HG02981 (cell line): ENCODE measurements around the gene TSKU.

Experiments
- ATAC-seq: cut with Tn5 transposase; IDR thresholded peaks from one replicate; pipeline ENCODE4 v1.9.1; 2021; ENCODE audit warnings: mild to moderate bottlenecking, moderate library complexity; ENCODE audit not compliant: unreplicated experiment

TSKU gene

DNA sequence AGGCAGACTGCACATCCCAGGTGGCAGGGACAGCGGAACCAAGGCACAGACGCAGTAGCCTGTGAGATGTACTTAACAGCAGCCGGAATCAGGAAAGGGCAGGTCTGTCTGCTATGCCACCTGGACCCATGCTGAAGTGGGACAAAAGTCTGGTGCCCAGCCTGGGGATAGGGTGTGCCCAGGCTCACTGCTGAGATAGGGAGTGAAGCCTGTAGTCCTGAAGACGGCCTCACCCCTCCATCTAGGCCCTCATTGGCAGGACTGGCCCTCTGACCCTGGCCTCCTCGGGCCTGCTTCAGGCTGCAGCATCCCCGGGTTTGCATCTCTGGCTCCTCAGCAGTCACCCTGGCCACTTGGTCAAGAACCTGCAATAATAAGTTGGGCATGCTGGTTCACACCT lies 32.4 kb upstream of the TSKU start:
- ATAC-seq, result no peak

DNA sequence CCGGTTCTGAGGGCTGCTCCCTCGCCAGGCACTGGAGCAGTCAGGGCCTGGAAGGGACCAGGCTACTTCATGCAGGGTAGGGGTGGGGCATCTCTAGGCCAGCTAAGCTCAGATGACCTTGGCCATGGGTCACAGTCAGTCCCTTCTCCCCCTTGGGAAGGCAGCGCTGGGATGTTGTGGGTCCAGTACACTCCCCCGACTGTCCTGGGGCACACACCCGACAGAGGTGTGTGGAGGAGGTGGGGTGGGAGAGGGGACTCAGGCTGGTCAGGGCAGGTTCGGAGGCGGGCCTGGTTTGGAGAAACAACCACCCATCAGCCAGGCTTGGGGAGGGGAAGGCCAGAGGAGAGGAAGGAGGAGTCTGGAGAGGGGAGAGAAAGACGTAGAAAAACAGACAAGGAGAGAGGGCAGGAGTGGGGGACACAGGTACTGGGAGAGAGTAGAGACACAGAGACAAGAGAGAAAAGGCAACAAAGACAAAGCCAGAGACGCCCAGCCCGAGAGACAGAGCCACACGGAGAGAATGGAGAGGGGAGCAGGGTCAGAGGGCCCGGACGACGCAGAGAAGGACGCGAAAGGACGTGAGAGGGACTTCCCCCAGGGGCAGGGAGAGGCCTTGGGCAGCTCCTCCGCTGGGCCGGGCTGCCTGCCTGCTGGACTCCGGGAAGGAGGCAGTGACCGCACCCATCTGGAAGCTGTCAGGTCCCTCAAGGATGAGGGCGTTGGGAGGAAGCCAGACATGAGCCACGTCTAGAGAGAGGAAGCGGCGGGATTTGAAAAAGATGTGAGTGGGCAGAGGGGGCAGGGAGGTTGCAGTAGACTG lies 30.6 kb upstream of the TSKU start:
- no peak for ATAC-seq

GRCh38 chr11:76753449-76753848 lies 29.7 kb upstream of the TSKU start:
- ATAC-seq, result no peak

- no peak for ATAC-seq
Measured at GRCh38 chr11:76753950-76754349, 29.2 kb upstream of the TSKU start.

- ATAC-seq, result no peak
Measured at GRCh38 chr11:76756341-76756741, 26.8 kb upstream of the TSKU start.

DNA sequence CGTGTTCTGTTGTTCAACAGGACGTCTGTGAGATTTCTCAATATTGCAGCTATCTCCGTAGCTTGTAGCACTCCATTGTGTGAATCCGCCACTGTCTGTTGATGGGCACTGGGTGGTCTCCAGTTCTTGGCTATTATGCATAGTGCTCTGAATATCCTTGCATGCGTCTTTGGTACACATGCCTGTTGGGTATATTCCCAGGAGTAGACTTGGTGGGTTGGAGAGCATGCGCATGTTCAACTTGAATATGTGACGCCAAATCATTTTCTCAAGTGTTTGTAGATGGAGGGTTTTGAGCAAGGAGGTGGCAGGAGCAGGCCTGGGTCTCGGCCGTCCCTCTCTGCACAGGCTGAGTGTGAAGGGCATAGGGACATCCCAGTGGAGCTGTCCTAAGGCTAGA lies 24.8 kb upstream of the TSKU start:
- no peak for ATAC-seq

GRCh38 chr11:76759092-76759491 lies 24.1 kb upstream of the TSKU start:
- no peak for ATAC-seq

DNA sequence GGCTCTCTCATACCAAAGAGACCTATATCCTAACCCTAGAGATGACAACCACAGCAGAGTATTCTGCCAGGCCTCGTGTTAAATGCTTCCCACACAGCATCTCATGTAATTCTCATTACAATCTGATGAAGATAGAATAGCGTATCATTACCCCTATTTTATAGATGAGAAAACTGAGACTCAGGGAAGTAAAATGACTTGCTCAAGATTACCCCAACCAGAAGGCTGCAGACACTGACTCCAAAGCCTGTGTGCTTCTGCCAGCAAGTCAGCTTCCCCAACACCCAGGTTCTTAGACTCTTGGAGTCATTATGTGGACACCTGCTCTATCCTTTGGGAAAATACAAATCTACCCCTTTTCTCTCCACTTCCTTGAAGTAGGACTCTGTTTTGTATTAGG lies 23.6 kb upstream of the TSKU start:
- no peak for ATAC-seq

DNA sequence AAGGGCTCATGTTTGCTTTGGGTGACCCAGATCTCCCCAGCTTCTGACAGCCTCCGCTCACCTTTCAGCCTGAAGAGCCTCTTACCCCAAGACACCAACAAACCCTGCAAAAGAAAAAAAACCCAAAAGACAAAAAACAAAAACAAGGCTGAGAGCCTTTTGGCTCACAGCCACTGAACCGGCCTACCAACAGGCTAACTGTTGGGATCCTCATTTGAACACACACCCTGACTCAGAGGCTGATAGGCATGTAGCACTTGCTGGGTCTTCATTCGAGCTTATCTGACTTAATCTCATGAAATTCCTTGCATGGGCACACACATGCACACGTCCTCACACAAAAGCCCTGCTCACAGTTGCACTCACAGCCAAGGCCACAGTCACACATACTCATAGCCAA lies 22.9 kb upstream of the TSKU start:
- ATAC-seq, result no peak

- ATAC-seq, result no peak
Measured at GRCh38 chr11:76761718-76762355, 21.3 kb upstream of the TSKU start.

GRCh38 chr11:76762356-76762752 lies 20.8 kb upstream of the TSKU start:
- no peak for ATAC-seq

DNA sequence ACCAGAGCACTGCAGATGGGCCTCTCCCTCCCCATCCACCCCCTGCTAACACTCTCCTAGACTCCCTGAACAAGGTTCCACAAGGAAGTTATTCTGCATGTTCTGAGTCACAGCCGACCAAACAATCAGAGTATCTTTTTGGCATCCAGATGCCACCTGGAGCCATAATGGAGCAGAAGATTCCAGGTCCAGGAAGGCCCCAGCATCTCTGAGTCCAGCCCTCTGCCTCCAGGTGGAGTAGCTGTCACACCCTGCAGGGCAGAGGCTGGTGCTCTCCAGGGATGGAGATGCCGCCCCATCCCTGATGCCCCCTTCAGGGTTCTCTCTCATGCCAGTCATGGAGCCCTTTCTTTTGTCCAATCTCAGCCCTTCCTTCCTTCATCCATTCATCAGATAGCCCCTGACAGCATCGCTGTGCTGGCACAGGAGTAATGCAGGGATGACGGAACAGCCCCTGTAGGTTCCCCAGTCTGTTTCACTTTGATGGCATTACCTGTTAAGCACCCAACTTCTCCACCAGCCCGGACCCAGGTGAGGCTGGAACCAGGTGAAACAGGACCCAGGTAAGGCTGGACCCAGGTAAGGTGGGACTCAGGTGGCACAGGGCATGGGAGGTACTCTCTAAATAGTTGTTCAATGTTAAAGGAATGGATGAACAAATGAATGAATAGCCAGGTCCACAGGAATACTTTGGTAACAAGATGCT lies 20.1 kb upstream of the TSKU start:
- ATAC-seq, result no peak

DNA sequence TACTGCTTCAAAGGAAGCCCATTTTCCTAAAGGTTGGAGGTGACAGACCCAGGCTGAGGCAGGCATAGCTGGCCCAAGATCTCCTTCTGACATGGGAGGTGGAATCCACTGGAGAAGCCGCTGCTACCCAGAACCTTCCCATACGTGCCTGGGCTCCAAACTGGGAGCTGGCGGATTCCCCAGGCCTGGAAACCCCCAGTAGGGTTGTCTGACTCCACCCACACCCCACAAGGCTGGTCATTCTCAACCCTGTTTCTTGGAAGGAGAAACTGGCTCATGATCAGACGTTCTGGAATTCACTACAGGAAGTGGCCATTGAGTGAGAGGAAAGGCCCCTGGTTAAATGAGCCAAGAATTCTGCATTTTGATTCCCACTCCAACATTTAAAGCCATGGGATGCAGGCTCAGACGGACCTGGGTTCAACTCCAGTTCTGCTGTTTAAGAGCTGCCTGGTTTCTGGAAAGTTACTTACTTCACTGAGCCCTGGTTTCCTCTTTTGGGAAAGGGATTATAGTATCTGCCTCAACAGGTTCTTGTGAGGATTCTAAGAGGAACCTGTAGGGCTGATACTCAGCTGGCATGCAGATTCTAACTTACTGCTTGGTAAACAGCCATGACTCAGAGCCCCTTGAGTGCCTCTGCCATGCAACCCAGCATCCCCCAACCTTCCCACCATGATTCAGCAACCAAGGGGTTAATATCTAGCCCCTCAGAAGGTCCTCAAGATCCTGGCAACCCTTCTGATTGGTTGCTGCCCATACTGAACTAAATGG lies 19.4 kb upstream of the TSKU start:
- no peak for ATAC-seq

DNA sequence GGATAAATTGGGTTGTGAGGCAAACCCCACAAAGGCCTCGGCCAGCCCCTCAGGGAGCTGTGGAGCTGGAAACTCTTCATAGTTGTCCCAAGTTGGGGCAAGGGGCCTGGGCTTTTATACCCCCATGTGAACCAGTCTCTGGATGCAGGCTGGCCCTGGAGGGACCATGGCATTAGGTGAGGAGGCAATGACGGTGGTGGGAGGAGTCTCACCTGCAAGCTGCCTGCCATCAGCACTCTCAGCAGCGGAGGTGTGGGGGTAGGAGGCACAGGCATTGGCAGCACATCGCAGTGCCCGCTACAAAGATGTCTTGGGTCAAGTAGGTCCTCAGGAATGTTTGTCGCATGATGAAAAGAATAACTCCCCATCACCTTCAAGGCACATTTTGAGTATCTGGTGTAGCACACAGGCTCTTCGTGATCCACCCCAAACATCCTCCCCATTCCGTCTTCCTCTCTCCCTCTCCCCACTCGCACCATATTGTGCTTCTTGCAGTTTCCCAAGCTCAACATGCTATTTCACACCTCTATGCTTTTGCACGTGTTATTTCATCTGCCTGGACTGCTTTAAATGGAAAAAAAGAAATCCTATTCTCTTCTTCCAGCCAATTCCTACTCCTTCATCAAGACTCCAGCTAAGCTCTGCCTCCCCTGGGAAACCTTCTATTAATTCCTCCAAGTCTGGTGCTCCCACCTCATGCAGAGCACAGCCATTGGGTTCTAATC lies 18.1 kb upstream of the TSKU start:
- no peak for ATAC-seq

- no peak for ATAC-seq
Measured at GRCh38 chr11:76765863-76766350, 17.2 kb upstream of the TSKU start.

DNA sequence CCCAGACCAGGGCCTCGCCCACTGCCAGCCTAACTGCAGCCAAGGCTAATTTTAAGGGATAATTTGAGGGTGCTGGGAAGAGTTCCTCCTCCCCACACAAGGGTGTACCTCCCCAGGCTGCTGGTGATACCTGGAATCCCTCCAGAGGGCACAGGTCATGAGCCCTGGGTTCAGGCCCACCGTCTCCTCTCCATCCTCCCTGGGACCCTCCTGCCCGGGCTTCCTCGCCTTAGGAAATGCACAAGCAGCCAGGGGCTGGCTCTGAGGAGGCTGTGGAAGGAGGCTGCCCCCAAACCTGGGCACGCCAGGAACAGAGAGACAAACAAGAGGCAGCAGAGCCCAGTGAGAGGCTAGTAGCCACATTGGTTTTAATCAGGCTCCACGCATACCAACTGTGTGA lies 16.6 kb upstream of the TSKU start:
- no peak for ATAC-seq

- ATAC-seq, result no peak
Measured at GRCh38 chr11:76767659-76768058, 15.5 kb upstream of the TSKU start.

DNA sequence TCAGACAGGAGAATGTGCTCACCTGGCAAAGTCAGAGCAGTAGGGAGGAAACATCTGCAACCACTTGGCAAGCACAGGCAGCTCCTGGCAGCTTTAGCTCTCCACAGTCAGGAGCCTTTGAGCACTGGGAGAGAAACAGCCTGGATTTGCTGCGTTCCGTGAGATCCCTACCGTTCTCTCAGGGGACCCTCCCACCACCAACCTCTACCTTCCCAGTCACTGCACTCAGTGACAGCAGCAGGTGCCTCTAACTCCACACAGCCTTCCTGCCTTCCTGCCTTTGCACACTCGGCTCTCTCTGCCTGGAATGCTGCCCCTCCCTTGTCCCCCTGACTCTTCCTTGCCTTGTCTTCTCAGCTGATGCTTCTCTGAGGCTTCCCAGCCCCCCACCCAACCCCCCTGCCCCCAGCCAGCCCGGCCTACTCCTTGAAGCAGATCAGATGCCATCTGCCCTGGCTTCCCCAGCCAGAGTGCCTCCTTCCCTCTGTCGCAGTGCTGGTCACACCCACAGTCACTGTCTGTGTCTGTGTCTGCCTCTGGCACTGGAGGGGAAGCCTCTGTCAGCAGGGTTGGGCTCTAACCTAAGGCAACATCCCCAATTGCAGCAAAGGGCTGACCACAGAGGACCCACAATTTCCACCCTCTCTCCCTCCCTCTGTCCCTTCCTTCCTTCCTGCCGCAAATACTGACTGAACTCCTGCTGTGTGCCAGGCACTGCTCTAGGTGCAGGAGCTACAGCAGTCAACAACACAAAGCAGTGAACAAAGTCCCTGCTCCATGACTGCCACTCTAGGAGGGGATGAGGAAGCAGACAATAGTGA lies 14.9 kb upstream of the TSKU start:
- no peak for ATAC-seq

GRCh38 chr11:76768909-76769560 lies 14.1 kb upstream of the TSKU start:
- ATAC-seq, result no peak
